SK-N-SH (cell line): ENCODE results near the gene SP6. TPM values are rescaled to one million over a fixed set of nuclear protein-coding genes. Genes with fewer than 3 reads are reported as not detected.

Source experiments
- CTCF ChIA-PET: fragments of 300-600, 350-600 bp; formaldehyde crosslinking; extraction: SDS; loops from one replicate; lab custom pipeline; 2021; lab: Yijun Ruan, JAX
- POLR2A ChIA-PET: fragments of 350-600 bp; sonication (Branson Sonifier 250); formaldehyde crosslinking; extraction: SDS; loops from one replicate; lab custom pipeline; 2020; ENCODE audit warnings: antibody characterized with exemption, inconsistent platforms; lab: Yijun Ruan, JAX
- DNase-seq: peaks from one replicate; pipeline ENCODE4 v3.0.0; 2012
- H2AFZ ChIP-seq: fragments of 200-600 bp; sonication (generic); 2 replicates; pipeline ENCODE4 v1.8.1; 2016; ENCODE audit warnings: antibody characterized with exemption, mild to moderate bottlenecking, low read depth
- H3F3A ChIP-seq: fragments of 200-600 bp; sonication (generic); replicated peaks from 2 replicates; pipeline ENCODE3; 2016; ENCODE audit warnings: antibody characterized with exemption, mild to moderate bottlenecking; ENCODE audit not compliant: insufficient read depth
- H3K27ac ChIP-seq, 2 experiments: fragments of 200-500 bp in 1 of 2; fragments of 200-600 bp in 1 of 2; sonication (Bioruptor generic) in 1 of 2; sonication (generic), shearing (Covaris generic) in 1 of 2; 2 replicates each; pipeline versions ENCODE4 v1.5.1 to v1.6.1; 2014 to 2016; ENCODE audit warnings: low read depth in 2 of 2, inconsistent platforms in 1 of 2, low read length in 1 of 2, mild to moderate bottlenecking in 1 of 2, mixed read lengths in 1 of 2
- H3K27me3 ChIP-seq: fragments of 200-600 bp; sonication (generic), shearing (Covaris generic); 2 replicates; pipeline ENCODE4 v1.6.1; 2016; ENCODE audit warnings: mixed run types; ENCODE audit not compliant: insufficient read depth
- H3K36me3 ChIP-seq, 2 experiments: fragments of 200-500 bp in 1 of 2; fragments of 200-600 bp in 1 of 2; sonication (Bioruptor generic) in 1 of 2; sonication (generic) in 1 of 2; replicated peaks in 1 of 2; 2 replicates each; pipeline versions ENCODE3 to v1.5.1; 2014 to 2016; ENCODE audit warnings: low read length in 1 of 2, mild to moderate bottlenecking in 1 of 2; ENCODE audit not compliant: insufficient read depth in 2 of 2, control insufficient read depth in 1 of 2
- H3K4me1 ChIP-seq, 2 experiments: fragments of 200-500 bp in 1 of 2; fragments of 200-600 bp in 1 of 2; sonication (Bioruptor generic) in 1 of 2; sonication (generic), shearing (Covaris generic) in 1 of 2; 2 replicates each; pipeline versions ENCODE4 v1.5.1 to v1.6.1; 2014 to 2016; ENCODE audit warnings: low read depth in 1 of 2, low read length in 1 of 2, mixed run types in 1 of 2; ENCODE audit not compliant: insufficient read depth in 2 of 2, control insufficient read depth in 1 of 2
- H3K4me2 ChIP-seq: fragments of 200-600 bp; sonication (generic), shearing (Covaris generic); 2 replicates; pipeline ENCODE4 v1.6.1; 2017; ENCODE audit warnings: mixed run types
- H3K4me3 ChIP-seq, 2 experiments: fragments of 200-500 bp in 1 of 2; fragments of 200-600 bp in 1 of 2; sonication (Bioruptor generic) in 1 of 2; sonication (generic), shearing (Covaris generic) in 1 of 2; 2 replicates each; pipeline versions ENCODE4 v1.5.1 to v1.8.1; 2014 to 2016; ENCODE audit warnings: low read depth in 2 of 2, inconsistent platforms in 1 of 2, low read length in 1 of 2, mild to moderate bottlenecking in 1 of 2, mixed read lengths in 1 of 2, moderate library complexity in 1 of 2
- H3K79me2 ChIP-seq: fragments of 200-600 bp; sonication (generic); 2 replicates; pipeline ENCODE4 v1.8.1; 2017; ENCODE audit warnings: mild to moderate bottlenecking; ENCODE audit not compliant: insufficient read depth
- H3K9ac ChIP-seq: fragments of 200-600 bp; sonication (generic); 2 replicates; pipeline ENCODE4 v1.6.1; 2017; ENCODE audit warnings: mixed run types
- H3K9me2 ChIP-seq: fragments of 200-600 bp; sonication (generic); 2 replicates; pipeline ENCODE4 v1.6.1; 2017; ENCODE audit warnings: mixed run types
- H3K9me3 ChIP-seq: fragments of 200-600 bp; sonication (generic); 2 replicates; pipeline ENCODE4 v1.6.1; 2017; ENCODE audit warnings: mixed run types, mild to moderate bottlenecking, moderate library complexity
- H4K20me1 ChIP-seq: fragments of 200-600 bp; sonication (generic); 2 replicates; pipeline ENCODE4 v1.6.1; 2017; ENCODE audit warnings: mild to moderate bottlenecking, mixed run types; ENCODE audit not compliant: insufficient read depth
- GABPA ChIP-seq: IDR thresholded peaks from 2 replicates; pipeline ENCODE4 v1.4.0; 2012; ENCODE audit warnings: low read depth, mild to moderate bottlenecking
- JUND ChIP-seq: IDR thresholded peaks from 2 replicates; pipeline ENCODE4 v1.4.0; 2012
- RCOR1 ChIP-seq: fragments of 150-350 bp; IDR thresholded peaks from 2 replicates; pipeline ENCODE4 v1.6.1; 2017; ENCODE audit warnings: antibody characterized with exemption, low read length
- SIN3A ChIP-seq: IDR thresholded peaks from 2 replicates; pipeline ENCODE4 v1.6.1; 2012; ENCODE audit warnings: low read depth, mild to moderate bottlenecking, low read length, moderate library complexity, borderline replicate concordance
- TCF12 ChIP-seq: IDR thresholded peaks from 2 replicates; pipeline ENCODE4 v1.4.0; 2012
- USF1 ChIP-seq: IDR thresholded peaks from 2 replicates; pipeline ENCODE4 v1.4.0; 2012; ENCODE audit warnings: low read depth, borderline replicate concordance
- USF2 ChIP-seq: fragments of 150-350 bp; IDR thresholded peaks from 2 replicates; pipeline ENCODE4 v1.6.1; 2017; ENCODE audit warnings: antibody characterized with exemption, low read length, low read depth, borderline replicate concordance
- WGBS: methylation state at CpG from one replicate; pipeline ENCODE4 v1.1.6; 2017; ENCODE audit warnings: low lambda C conversion rate; 5-methylcytosine and 5-hydroxymethylcytosine counted together
- polyA plus RNA-seq, 3 experiments: library from polyadenylated mRNA; depleted of rRNA; stranded (reverse); fragments of >200 nt; gene quantifications; 2 replicates each; pipeline ENCODE4 v1.2.3, GENCODE V29; 2012
- TF ChIP-seq, protein P1 (sequence below): IDR thresholded peaks from 2 replicates; pipeline ENCODE4 v1.6.1; 2012; ENCODE audit warnings: mild to moderate bottlenecking, low read depth, low read length, moderate library complexity

SP6 gene
- polyA plus RNA-seq, 1 of the 3 experiments (the other 2 are of a cell fraction): 0.03 TPM

GRCh38 chr17:47872651-47873161 lies 21.7 kb upstream of the SP6 start:
- H3K9ac ChIP-seq: no peak overlapping the region

GRCh38 chr17:47872019-47872650 lies 21.2 kb upstream of the SP6 start:
- DNase-seq: no peak
- no peaks in the 10 kb centered on the region for H3F3A ChIP-seq
- H3K4me2 ChIP-seq: no peak overlapping the region
- POLR2A ChIA-PET: no interaction called here
- no peaks in the 10 kb centered on the region for H3K9me2 ChIP-seq
- no peak overlapping the region for H3K27ac ChIP-seq
- no peak overlapping the region for H3K9ac ChIP-seq
- no peaks in the 10 kb centered on the region for H3K36me3 ChIP-seq
- TF ChIP-seq RCOR1: no peak
- TF ChIP-seq JUND: no peak
- no peaks in the 10 kb centered on the region for H3K9me3 ChIP-seq
- H3K27me3 ChIP-seq: peaks cover 61% of the 10 kb centered on the region
- H4K20me1 ChIP-seq: no peaks in the 10 kb centered on the region
- no peaks in the 10 kb centered on the region for H3K4me1 ChIP-seq
- no peak overlapping the region for H2AFZ ChIP-seq
- no peak overlapping the region for H3K4me3 ChIP-seq
- CTCF ChIA-PET: interaction anchor here (0.9 to 9.4 kb wide), 9 partner anchors 10 to 31 kb away, joined by 3 to 108 read pairs (median 5); partner anchors contain the start of genes SCRN2 and SP6
- 45% methylated on average over 29 of the region's 29 CpGs for WGBS
- no peaks in the 10 kb centered on the region for H3K79me2 ChIP-seq

More at GRCh38 chr17:47872651-47873161, 21.7 kb upstream of the SP6 start:
- no peaks in the 10 kb centered on the region for H3K4me1 ChIP-seq
- no peaks in the 10 kb centered on the region for H3K79me2 ChIP-seq
- no peaks in the 10 kb centered on the region for H3K9me2 ChIP-seq
- no peaks in the 10 kb centered on the region for H3K9me3 ChIP-seq
- H3K4me2 ChIP-seq: no peak overlapping the region
- TF ChIP-seq, protein P1, sequence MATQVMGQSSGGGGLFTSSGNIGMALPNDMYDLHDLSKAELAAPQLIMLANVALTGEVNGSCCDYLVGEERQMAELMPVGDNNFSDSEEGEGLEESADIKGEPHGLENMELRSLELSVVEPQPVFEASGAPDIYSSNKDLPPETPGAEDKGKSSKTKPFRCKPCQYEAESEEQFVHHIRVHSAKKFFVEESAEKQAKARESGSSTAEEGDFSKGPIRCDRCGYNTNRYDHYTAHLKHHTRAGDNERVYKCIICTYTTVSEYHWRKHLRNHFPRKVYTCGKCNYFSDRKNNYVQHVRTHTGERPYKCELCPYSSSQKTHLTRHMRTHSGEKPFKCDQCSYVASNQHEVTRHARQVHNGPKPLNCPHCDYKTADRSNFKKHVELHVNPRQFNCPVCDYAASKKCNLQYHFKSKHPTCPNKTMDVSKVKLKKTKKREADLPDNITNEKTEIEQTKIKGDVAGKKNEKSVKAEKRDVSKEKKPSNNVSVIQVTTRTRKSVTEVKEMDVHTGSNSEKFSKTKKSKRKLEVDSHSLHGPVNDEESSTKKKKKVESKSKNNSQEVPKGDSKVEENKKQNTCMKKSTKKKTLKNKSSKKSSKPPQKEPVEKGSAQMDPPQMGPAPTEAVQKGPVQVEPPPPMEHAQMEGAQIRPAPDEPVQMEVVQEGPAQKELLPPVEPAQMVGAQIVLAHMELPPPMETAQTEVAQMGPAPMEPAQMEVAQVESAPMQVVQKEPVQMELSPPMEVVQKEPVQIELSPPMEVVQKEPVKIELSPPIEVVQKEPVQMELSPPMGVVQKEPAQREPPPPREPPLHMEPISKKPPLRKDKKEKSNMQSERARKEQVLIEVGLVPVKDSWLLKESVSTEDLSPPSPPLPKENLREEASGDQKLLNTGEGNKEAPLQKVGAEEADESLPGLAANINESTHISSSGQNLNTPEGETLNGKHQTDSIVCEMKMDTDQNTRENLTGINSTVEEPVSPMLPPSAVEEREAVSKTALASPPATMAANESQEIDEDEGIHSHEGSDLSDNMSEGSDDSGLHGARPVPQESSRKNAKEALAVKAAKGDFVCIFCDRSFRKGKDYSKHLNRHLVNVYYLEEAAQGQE: no peak
- no peak for TF ChIP-seq SIN3A
- H3K27ac ChIP-seq: no peak overlapping the region
- H3F3A ChIP-seq: no peaks in the 10 kb centered on the region
- no peak for DNase-seq
- H3K4me3 ChIP-seq: no peak overlapping the region
- peaks cover 67% of the 10 kb centered on the region for H3K27me3 ChIP-seq
- POLR2A ChIA-PET: interaction anchor here (1.2 kb wide), 1 partner anchor 9 kb away, joined by 3 read pairs; no protein-coding TSS in a partner anchor
- H2AFZ ChIP-seq: no peak overlapping the region
- H4K20me1 ChIP-seq: no peaks in the 10 kb centered on the region
- H3K36me3 ChIP-seq: no peaks in the 10 kb centered on the region
- CTCF ChIA-PET: interaction anchor here (1.1 to 9.4 kb wide), 7 partner anchors 11 to 32 kb away, joined by 3 to 108 read pairs (median 7); partner anchors contain the start of gene SCRN2
- WGBS: 63% methylated on average over 15 of the region's 15 CpGs

- CTCF ChIA-PET: interaction anchor here (0.7 to 9.4 kb wide), 6 partner anchors 9 to 30 kb away, joined by 3 to 108 read pairs (median 4); partner anchors contain the start of genes SCRN2 and SP6
- no peak overlapping the region for H3K27ac ChIP-seq
- DNase-seq: no peak
- no peaks in the 10 kb centered on the region for H3F3A ChIP-seq
- H3K9me3 ChIP-seq: no peaks in the 10 kb centered on the region
- H3K9me2 ChIP-seq: no peaks in the 10 kb centered on the region
- H3K4me2 ChIP-seq: no peak overlapping the region
- no peaks in the 10 kb centered on the region for H4K20me1 ChIP-seq
- no peaks in the 10 kb centered on the region for H3K36me3 ChIP-seq
- H3K9ac ChIP-seq: no peak overlapping the region
- H3K27me3 ChIP-seq: peaks cover 61% of the 10 kb centered on the region
- no peaks in the 10 kb centered on the region for H3K4me1 ChIP-seq
- POLR2A ChIA-PET: no interaction called here
- no peak overlapping the region for H2AFZ ChIP-seq
- H3K4me3 ChIP-seq: no peak overlapping the region
- no peaks in the 10 kb centered on the region for H3K79me2 ChIP-seq
- TF ChIP-seq, protein P1: no peak
- TF ChIP-seq GABPA: no peak
- no peak for TF ChIP-seq USF2
- TF ChIP-seq SIN3A: no peak
- TF ChIP-seq USF1: no peak
- no peak for TF ChIP-seq TCF12
Measured at GRCh38 chr17:47871048-47871447, 20.1 kb upstream of the SP6 start.
